NK-92 treated with Interleukin-12 subunit alpha and Interleukin-12 subunit beta, amount 100 ng/mL, for 24 hours (cell line): ENCODE results near the gene NRXN2.
"Not testable (repeated sequence)": the region's sequence is repeated elsewhere in the genome, so short reads cannot be mapped to it uniquely, and the experiment has no call there.

Source experiments
- DNase-seq: peaks from one replicate; lab custom pipeline; 2025; lab: John Stamatoyannopoulos, UW

The NRXN2 gene

GRCh38 chr11:64605244-64605560 is 117.8 kb downstream of the NRXN2 start:
- no peak for DNase-seq

GRCh38 chr11:64604458-64605243 is 118.3 kb downstream of the NRXN2 start:
- DNase-seq: no peak

GRCh38 chr11:64603411-64604110 is 119.4 kb downstream of the NRXN2 start:
- DNase-seq: no peak

DNA sequence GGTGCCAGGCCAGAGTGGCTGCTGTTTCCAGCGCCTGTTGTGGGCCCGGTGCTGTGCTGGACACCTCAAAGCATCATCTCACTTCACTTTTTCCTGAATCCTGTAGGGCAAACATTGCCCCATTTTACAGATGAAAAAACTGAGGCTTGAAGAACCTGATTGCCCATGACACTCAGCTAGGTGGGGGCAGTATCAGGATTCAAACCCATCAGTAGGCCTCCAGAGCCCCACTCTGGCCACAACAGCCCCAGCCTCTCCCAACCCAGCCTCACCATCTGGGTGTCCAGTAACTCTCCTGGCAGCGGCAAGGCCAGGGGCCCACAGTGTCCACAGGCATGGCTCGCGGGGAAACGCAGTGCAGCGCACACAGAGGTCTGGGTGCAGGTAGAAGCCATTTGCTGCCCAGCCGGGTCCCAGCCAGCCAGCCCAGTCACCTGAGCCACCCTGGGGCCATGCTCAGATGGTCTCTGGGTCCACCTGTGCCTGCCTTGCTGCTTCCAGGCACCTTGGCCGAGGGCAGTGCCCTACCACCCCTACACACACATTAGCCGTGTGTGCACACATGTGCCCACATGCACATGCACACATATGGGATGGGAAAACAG is 120.4 kb downstream of the NRXN2 start:
- no peak for DNase-seq

DNA sequence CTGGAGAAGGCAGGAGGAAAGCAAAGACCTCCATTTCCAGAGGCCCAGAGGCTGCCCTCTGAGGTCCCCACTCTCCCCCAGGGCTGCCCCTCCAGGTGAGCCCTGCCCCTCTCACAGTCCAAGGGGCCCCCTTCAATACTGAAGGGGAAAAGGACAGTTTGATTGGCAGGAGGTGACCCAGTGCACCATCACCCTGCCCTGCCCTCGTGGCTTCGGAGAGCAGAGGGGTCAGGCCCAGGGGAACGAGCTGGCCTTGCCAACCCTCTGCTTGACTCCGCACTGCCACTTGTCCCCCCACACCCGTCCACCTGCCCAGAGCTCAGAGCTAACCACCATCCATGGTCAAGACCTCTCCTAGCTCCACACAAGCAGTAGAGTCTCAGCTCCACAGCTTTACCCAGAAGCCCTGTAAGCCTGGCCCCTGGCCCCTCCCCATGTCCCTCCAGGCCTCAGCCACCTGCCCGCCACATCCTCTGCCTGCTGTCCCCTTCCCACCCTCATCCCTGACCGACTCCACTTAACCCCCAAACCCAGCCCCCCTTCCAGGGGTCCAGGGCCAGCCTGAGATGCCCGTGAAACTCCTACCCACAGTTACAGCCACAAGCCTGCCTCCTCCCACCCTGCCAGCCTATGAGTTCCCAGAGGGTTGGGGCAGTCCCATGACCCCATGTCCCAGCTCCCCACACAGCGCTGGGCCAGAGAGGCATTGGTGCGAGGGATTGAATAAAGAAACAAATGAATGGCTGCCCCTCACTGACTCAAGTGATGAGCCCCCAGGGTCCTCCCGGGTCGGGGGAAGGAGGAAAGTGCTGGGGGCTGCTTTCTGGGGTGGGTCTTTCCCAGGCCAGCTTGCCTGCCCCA is 121.2 kb downstream of the NRXN2 start:
- DNase-seq: no peak

DNA sequence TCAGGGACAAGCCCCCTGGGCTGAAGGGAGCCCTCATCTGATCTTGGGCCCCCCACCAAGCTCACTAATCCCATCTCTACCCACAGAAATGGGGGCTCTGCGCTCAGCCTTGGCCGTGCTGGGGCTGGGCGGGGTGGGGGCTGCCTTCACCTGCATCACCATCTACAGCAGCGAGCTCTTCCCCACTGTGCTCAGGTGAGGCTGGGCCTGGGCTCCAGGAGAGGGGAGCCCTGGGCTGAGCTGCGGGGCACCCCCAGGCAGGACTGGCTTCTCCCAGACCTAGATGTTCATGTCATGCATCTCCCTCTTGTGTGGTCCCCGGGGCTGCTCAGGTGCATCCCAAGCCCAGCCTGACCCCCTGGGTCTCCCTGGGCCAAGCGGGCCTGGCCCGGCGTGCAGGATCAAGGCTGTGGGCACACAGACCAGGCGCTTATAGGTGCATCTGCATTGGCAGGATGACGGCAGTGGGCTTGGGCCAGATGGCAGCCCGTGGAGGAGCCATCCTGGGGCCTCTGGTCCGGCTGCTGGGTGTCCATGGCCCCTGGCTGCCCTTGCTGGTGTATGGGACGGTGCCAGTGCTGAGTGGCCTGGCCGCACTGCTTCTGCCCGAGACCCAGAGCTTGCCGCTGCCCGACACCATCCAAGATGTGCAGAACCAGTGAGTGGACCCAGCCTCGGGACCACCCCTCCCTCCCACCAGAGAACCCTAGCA is 122.6 kb downstream of the NRXN2 start:
- no peak for DNase-seq

DNA sequence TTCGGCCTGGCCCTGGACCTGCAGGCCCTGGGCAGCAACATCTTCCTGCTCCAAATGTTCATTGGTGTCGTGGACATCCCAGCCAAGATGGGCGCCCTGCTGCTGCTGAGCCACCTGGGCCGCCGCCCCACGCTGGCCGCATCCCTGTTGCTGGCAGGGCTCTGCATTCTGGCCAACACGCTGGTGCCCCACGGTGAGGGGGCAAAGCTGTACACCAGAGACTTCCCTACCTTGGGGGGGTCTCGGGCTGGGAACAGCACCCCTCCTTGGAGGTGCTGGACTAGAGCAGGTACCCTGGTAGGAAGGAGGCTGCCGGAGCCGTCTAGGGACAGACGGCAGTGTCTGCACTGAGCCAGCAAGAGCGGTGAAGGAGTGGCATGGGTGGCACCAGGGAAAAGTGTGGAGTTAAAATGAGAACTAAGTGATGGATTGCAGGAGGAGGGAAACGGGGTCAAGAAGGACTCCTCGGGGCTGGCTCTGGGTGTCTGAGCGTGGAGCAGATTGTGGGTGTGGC is 123.2 kb downstream of the NRXN2 start:
- DNase-seq: no peak

GRCh38 chr11:64598797-64599697 is 124.0 kb downstream of the NRXN2 start:
- no peak for DNase-seq

DNA sequence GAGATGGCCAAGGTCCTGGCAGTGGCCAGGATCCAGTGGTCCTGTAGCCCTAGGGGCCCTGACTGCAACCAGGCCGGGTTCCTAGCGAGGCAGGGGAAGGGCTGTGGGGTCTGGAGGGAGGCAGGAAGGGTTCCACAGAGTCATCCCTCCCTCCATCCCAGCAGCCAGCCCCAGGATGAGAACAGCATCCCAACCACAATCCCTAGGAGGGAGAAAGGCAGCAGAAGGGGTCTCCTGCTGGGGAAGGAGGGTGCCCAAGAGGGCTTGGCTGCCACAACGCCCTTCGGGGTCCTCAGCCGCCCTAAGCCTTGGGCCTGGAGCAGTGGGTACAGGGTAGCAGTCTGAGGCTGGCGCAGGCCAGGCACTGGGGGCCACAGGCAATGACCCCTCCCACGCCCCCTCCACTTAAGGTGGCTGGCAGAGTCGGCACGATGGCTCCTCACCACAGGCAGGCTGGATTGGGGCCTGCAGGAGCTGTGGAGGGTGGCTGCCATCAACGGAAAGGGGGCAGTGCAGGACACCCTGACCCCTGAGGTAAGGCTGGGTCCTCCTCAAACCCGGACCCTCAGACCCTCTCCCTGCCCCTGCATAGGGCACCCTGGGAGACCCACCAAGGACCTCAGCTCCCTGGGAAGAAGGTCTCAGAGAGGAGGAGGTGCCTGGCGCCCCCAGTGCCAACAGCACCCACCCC is 124.7 kb downstream of the NRXN2 start:
- DNase-seq: no peak

DNA sequence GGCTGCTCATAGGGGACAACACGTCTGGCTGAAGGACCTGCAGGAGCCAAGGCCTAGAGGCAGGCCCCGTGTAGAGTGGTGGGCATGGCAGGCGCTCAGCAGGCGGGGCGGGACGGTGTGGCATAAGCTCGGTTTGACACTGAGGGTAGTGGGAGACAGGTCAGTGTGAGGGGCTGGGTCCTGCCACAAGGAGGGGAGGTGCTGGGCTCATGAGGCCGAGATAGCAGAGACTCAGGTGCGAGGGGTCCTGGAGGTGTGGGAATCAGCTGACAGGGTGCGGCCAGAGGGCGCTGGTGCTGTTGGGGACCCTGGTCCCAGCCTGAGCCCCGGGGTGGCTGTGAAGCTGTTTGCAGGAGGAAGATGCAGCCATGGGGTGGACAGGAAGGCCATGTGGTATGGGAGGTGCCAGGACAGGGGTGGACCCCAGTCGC is 125.3 kb downstream of the NRXN2 start:
- no peak for DNase-seq

GRCh38 chr11:64595922-64596321 is 127.1 kb downstream of the NRXN2 start:
- not testable (repeated sequence) for DNase-seq

GRCh38 chr11:64594159-64594939 is 128.6 kb downstream of the NRXN2 start:
- no peak for DNase-seq

GRCh38 chr11:64593156-64594105 is 129.6 kb downstream of the NRXN2 start:
- DNase-seq: no peak

DNA sequence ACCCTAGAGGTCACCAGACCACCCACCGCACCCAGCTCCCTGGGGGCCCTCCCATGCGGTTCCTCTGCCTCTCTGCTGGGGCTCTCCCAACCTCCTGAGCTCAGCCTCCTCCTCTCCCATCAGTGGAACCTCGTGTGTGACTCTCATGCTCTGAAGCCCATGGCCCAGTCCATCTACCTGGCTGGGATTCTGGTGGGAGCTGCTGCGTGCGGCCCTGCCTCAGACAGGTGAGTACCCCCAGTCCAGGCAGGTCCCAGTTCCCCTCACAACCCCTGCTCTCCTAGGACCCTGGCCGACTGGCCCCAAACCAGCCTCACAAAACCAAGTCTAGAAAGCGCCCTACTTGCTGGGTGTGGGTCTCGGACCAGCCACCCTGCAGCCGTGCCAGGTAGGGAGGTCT is 130.3 kb downstream of the NRXN2 start:
- DNase-seq: no peak

DNA sequence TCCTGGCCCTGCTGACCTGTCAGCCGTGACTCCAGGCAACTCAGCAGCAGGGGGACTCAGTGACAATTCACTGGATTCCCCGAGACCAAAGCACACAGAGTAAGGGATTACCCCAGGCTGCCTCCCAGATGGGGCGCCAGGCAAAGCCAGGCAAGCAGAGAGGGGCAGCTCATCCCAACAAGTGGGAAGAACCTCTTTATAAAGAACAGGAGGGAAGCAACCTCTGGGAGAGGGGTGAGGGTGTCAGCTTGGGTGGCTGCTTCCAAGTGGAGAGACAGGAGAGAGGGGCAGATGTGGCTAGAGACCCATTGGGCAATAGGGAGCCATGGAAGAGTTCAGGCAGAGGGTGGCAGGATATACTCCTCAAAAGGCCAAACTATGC is 130.8 kb downstream of the NRXN2 start:
- no peak for DNase-seq

- no peak for DNase-seq
These were observed 131.5 kb downstream of the NRXN2 start for GRCh38 chr11:64591257-64592233.
